ENCODE results near the gene SPAG4.

GRCh38 chr20:35637276-35637675 lies 21.6 kb downstream of the SPAG4 start:
- TF ChIP-seq CTCF (IDR thresholded peaks at IDR 0.05) = no peak
- TF ChIP-seq EZH2 (IDR thresholded peaks at IDR 0.05; ENCODE audit: borderline replicate concordance, insufficient read depth, low read depth, low read length, poor library complexity, severe bottlenecking) = no peak

Measured in B cell (primary cell).